GM21529 (cell line): ENCODE results near the gene DRAP1.

Experiments
- ATAC-seq: cut with Tn5 transposase; IDR thresholded peaks from one replicate; pipeline ENCODE4 v1.9.1; 2021; ENCODE audit not compliant: unreplicated experiment

DRAP1 gene, protein sequence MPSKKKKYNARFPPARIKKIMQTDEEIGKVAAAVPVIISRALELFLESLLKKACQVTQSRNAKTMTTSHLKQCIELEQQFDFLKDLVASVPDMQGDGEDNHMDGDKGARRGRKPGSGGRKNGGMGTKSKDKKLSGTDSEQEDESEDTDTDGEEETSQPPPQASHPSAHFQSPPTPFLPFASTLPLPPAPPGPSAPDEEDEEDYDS

DNA sequence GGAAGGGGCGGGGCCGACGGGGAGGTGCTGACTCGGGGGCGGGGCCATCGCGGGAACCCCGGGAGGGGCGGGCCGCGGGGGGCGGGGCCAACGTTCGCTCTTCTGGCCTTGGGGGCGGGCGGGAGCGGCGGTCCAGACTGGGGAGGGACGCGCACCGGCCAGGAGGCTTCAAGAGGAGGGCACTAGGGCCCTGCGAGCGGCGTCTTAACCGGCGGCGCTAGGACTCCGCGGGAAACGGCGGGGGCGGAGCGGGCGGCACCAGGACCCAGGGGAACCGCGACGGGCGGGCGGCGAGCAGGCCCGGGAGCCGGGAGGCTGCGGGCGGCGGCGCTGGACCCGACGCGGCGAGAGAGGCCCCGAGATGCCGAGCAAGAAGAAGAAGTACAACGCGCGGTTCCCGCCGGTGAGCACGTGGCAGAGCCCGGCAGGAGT is at the start of gene DRAP1:
Gene DRAP1, plus strand, starts transcription at position 286 of the 432 bp plus-strand sequence. Its CDS starts 76 bp downstream, at position 362.
- peak; percentile 83 for ATAC-seq

DNA sequence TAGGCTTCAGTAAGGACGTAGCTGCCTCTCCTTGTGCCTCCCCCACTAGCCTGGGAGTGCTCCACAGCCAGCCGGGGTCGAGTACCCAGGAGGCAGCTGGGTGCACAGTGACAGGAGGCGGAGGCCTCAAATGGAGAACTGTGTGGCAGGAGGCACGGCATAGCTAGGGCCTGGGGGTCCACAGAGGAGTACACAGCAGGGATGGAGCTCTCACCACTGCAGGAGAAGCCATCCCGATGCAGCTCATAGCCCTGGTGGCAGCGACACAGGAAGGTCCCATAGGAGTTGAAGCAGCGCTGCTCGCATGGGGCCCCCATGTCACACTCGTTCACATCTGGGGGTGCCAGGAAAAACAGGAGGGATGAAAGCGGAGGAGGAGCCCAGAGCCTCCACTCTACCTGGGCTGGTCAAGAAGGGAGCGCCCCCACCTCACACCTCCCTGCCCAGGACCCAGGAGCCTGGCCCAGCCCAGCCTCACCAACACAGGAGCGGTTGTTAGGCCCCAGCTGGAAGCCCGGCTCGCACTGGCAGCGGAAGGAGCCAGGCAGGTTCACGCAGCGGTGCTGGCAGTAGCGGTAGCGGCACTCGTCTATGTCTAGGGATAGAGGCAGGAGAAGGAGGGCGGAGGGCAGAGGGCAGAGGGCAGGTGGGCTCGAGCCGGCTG is 49.5 kb upstream of the DRAP1 start:
- ATAC-seq, result no peak

DNA sequence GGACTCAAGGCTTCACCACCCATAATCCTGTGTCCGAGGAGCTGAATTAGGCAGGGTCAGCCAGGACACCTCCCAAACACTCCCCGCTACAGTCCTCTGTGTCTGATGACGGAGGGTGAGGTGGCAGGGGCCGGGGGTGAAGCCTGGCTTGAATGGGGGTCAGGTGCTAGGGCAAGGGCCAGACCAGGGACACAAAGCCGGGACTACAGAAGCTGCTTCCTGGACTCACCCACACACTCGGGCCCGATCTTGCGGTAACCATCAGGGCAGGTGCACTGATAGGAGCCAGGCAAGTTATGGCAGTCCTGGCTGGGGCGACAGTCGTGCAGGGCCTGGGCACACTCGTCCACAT is 48.9 kb upstream of the DRAP1 start:
- ATAC-seq, result no peak

DNA sequence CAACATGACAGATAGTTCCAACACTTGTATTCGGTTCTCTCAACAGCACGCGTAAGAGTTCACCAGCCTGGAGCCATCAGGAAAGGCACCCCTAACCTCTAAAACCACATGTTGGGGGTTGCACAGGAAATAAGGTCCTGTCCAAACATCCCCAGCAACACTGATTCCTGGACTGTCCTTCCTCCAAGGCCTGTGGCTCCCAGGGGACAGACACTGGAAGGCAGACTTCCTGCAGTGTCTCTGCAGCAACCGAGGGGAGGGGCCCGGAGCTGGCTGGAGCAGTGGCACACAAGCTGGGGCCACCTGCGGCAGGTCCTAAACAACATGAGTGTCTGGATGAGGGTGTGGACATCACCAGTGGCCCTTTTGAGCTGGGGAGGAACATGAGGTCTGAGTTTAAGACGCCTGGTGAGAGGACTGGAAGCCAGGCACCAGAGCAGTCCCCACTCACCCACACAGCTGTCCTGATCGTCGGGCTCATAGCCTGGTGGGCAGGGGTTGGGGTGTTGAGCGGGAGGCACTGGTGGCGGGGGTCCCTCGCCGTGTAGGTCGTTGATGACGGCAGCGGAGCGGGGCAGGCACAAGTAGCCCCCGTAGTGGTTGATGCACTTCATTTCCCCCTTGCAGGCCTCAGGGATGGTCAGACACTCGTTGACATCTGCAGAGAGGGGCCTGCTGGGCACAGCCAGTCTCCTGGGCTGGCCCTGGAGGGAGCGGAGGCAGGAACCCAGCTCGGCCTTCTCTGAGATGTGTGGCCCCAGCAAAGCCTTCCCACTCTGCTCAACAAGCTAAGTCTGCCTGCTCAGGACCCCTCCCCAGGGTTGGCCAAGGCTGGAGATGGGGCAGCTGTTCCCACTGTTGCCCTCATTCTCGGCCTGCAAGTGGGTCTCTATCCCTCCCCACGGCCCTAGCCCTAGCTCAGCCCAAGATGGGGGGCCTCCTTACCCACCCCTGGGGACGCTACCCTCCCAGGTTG is 48.2 kb upstream of the DRAP1 start:
- ATAC-seq, result no peak

DNA sequence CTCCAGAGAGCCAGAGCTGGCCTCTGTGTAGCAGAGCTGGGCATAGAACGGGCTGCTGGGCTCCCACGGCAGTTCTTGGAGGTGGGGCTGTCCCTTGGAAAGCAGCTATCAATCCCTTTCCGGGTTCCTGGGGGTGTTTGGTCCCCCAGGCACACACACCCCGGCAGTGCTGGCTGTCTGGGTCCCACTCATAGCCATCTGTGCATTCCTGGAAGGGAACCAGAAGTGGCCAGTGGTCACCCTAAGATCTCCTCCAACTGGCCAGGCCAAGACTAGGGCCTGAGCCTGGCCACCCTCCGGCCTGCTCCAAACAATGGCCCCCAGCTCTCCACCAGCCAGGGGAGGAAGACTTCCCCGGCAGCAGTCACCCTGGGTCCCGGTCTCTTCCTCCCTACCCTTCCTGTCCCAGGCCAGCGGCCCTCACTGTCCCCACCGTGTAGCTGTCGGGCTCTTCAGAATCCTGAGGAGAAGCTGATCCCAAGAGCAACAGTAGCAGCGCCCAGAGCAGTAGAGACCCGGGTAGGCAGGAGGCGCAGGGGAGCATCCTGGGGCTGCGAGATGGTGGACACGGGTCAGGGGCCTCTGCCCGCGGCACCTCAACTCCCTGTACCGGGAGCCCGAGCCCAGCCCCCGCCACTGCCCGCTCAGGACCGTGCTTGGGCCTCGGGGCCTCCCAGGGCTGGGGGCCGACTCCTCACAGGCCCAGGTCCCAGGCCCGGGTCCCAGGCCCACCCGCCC is 47.2 kb upstream of the DRAP1 start:
- ATAC-seq, result no peak

DNA sequence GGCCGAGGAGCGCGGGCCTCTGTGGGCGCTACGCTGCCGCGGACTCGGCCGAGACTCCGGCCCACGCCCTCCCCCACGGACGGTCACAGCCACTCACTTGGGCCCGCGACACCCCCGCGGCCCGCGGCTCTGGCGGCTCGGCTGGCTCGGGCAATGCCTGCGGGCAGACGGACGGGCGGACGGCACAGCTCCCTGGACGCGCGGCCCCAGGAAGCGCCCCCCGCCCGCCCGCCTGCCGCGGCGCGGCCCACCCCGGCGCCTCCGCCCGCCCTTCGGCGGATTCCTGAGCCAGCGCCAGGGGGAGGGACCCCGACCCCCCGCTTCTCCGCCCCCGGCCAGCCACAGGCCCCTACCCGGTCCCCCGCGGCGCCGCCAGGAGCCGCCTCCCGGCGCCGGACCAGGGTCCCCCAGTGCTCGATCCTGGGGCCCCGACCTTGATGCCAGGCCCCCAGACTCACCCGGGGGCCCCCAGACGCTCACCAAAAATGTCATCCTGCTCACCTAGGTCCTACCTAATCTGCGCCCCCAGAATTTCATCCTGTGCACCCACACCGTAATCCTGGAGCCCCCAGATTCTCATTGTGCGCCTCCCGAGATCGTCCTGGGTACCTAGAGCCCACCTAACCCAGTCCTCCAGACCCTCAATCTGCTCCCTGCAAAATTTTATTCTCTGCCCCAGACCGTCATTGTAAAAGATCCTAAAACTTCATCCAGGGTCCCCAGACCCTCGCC is 46.5 kb upstream of the DRAP1 start, which contains the start of gene EFEMP2:
Gene EFEMP2, minus strand, starts transcription at position 215 of the 732 bp plus-strand sequence. CDS start 446 bp downstream, outside the sequence.
- ATAC-seq, result no peak

DNA sequence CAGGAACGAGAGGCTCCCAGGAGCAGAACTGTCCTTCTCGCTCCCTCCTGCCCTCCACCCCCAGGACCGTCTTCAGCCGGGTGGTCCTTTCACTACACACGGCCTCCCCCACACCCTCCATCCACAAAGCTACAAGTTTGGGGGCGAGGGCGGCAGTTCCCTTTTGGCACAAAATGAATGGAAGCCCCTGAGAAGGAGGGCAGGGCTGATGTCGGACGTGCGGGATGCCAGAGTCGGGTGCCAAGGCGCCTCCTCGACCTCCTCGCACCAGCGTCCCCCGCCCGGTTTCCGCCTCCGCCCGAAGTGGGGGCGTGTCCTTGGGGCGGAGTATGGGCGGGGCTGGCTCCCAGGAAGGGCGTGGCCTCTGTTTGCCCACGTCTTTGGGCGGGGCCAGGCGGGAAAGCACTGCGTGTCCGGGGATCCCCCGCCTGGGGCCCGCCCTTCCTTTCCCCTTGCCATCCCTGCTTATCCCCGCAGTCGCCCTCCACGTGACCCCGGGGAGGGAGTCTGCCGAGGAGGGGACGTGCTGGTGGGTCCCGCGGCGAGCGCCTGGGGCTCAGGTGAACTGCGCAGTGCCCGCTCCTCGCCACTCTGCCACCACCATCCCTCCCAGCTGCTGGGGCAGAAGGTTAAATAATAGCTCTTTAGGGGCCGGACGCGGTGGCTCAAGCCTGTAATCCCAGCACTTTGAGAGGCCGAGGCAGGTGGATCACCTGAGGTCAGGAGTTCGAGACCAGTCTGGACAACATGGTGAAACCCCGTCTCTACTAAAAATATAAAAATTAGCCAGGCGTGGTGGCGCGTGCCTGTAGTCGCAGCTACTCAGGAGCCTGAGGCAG is 45.7 kb upstream of the DRAP1 start:
- ATAC-seq, result peak; percentile 77

DNA sequence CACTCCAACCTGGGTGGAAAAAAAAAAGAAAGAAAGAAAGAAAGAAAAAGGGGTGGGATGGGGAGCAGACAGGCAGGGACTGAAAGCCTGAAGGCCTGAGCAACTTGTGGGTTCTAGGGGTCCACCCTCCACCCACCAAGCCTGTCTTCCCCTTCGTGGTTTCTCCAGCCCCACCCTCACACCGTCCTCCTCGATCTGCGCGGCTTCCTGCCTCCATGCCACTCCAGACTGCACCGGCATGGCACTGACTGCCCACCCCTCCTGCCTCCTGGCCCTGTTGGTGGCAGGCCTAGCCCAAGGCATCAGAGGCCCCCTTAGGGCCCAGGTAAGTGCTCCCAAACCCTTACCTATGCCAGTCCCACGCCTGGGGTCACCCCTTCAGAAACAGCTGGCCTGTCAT is 39.6 kb upstream of the DRAP1 start, which contains the start of gene CTSW:
Gene CTSW, plus strand, starts transcription at position 221 of the 400 bp plus-strand sequence. Its CDS starts 18 bp downstream, at position 239.
- no peak for ATAC-seq

DNA sequence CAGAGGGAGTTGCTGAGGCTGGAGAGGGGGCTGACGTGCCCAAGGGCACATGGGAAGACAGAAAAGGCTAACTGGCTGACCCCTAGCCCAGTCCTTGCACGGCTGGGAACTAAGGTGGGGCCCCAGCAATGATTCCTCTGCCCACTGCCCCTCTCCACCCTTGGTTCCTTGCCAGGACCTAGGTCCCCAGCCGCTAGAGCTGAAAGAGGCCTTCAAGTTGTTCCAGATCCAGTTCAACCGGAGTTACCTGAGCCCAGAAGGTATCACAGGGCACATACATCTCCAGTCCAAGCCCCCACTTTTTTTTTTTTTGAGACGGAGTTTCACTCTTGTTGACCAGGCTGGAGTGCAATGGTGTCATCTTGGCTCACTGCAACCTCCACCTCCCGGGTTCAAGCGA is 39.2 kb upstream of the DRAP1 start:
- no peak for ATAC-seq

DNA sequence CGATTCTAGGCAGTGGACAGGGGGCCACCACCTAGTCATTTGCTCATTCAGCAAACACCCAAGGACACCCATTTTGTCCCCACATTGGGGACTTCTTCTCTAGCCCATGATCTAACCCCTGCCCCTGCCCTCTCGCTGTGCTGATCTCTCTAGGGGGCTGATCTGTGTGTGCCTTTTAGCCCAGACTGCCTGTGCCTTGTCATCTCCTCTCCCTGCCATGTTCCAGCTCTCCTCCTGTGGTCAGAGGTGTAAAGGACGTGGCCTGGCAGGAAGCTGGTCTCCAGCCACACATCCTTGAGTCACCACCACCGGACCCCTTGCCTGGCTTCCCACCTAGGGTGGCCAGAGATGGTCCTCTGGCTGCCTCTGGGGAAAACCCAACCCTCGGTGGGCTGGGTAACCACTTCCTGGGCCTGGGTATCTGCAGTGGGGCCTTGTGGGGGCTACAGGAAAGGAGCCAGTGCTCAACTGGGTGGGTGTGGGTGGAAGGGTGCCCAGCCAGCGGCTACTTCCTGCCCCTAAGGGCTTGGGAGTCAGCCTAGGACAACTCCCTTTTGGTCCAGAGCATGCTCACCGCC is 38.3 kb upstream of the DRAP1 start:
- no peak for ATAC-seq

DNA sequence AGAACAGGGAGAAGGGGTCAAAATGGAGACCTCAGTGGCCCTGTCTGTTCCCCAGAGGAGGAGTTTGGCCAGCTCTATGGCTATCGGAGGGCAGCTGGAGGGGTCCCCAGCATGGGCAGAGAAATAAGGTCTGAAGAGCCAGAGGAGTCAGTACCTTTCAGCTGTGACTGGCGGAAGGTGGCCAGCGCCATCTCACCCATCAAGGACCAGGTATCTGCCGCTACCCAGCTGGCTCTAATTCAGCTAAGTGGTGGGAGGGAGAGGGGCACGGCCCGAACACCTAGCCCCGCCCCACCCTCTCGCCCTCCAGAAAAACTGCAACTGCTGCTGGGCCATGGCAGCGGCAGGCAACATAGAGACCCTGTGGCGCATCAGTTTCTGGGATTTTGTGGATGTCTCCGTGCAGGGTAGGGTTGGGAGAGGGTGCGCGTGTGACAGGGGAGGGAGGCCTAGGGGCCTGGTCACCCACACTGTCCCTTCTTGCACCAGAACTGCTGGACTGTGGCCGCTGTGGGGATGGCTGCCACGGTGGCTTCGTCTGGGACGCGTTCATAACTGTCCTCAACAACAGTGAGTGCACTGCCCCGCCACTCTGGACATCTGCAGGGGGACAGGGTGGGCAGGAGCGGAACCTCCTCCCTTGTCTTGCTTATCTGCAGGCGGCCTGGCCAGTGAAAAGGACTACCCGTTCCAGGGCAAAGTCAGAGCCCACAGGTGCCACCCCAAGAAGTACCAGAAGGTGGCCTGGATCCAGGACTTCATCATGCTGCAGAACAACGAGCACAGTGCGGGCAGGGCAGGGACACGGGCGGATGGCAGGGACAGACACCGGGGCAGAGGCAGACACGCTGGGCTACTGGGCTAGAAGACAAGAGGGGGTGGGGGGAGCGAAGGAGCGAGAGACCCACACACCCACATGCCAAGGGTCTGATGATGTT is 36.8 kb upstream of the DRAP1 start:
- ATAC-seq, result no peak

DNA sequence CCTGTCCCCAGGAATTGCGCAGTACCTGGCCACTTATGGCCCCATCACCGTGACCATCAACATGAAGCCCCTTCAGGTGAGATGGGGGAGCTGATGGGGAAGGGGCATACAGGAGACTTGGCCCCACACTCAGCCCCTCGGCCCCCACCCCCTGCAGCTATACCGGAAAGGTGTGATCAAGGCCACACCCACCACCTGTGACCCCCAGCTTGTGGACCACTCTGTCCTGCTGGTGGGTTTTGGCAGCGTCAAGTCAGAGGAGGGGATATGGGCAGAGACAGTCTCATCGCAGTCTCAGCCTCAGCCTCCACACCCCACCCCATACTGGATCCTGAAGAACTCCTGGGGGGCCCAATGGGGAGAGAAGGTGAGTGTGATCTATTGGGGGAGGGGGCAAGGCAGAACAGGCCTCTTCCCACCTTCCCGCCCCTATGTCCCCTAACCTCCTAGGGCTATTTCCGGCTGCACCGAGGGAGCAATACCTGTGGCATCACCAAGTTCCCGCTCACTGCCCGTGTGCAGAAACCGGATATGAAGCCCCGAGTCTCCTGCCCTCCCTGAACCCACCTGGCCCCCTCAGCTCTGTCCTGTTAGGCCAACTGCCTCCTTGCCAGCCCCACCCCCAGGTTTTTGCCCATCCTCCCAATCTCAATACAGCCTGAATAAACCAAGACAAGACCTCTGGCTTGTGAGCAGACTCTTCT is 36.0 kb upstream of the DRAP1 start:
- ATAC-seq, result no peak

DNA sequence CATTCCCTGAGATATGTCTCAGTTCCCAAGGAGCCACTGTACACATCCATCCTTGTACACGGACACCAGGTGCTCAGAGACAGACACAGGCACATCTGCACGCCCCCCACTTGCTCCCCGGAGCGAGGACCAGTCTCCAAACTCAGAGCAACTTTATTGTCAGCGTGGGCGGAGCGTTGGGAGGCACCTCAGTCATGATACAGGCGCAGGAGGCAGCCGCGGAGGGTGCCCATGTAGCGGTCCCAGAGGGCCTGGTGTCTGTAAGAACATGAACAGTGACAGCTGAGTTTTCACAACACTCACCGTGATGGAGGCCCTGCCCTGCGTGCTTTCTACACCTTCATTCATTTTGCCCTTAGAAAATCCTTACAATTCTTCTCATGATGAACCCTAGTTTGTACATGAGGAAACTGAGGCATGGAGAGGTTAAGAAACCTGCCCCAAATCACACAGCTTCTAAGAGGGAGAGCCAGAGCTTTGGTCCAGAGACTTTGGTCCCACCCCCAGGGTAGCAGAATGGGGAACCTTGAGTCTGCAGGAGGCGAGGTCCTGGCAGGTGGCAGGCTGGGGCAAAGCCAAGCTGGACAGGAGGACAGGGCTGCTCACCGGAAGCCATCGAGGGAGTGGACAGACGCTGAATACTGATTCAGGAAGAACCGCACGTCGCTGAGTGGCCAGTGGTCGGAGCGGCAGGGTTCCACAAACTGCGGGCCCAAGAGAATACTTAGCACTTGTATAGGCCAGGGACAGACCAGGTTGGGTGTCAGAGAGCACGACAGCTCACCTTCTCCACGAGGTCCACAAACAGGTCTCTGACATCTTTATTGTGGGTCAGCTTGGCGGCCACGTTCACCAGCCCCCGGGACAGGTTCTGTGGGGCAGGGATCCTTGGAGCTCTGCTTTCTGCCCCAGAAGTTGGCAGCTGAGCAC is 35.2 kb upstream of the DRAP1 start:
- no peak for ATAC-seq

DNA sequence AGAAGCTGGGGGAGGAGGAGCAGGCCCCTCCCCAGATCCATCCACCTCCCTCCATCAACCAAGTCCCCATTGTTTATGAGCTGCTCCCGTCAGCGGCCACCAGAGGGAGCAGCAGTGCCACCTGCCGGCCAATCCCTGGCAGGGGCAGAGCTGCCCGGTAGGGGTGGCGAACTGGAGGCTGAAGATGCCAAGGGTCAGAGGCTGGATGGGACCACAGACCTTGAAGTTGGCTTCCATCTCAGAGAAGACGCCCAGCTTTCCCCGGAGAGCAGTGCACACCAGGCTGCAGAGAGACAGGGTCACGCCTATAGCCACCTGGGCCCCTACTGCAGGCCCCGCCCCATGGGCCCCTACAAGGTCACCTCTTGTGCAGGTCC is 34.5 kb upstream of the DRAP1 start:
- ATAC-seq, result no peak

DNA sequence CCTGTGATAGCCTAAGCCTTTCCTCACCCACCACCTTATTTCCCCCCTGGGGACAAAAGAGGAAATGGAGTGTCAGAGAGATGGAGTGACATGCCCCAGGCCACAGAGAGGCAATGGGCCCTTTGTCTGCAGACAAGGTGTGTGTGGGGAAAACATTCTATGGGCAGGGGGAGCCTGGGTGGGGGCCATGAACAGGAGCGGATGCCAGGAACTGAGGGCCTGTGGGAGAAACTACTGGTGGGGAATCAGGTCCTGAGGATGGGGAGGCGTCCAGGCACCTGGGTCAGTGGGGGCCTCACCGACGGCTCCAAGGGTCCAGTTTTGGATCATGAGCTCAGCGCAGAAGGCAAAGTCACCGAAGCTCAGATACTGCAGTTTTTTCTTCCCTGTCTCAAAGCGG is 34.0 kb upstream of the DRAP1 start:
- ATAC-seq, result no peak
